RCC 7860 (cell line): ENCODE data around the gene FNDC3B.
"Not testable (repeated sequence)": the region's sequence is repeated elsewhere in the genome, so short reads cannot be mapped to it uniquely, and the experiment has no call there.

Experiments
- DNase-seq: peaks from one replicate; pipeline ENCODE4 v3.0.0-alpha.2; 2015; ENCODE audit warnings: low spot score
- FAIRE-seq: peaks from 2 replicates; lab custom pipeline; 2012; peaks lifted over from hg19 to GRCh38; lab: Jason Lieb, UNC

Gene FNDC3B

GRCh38 chr3:172343979-172344378 is 304.6 kb downstream of the FNDC3B start:
- DNase-seq (no peak), FAIRE-seq (no peak)

GRCh38 chr3:172346161-172346560 is 306.8 kb downstream of the FNDC3B start:
- FAIRE-seq (no peak), DNase-seq (no peak)

DNA sequence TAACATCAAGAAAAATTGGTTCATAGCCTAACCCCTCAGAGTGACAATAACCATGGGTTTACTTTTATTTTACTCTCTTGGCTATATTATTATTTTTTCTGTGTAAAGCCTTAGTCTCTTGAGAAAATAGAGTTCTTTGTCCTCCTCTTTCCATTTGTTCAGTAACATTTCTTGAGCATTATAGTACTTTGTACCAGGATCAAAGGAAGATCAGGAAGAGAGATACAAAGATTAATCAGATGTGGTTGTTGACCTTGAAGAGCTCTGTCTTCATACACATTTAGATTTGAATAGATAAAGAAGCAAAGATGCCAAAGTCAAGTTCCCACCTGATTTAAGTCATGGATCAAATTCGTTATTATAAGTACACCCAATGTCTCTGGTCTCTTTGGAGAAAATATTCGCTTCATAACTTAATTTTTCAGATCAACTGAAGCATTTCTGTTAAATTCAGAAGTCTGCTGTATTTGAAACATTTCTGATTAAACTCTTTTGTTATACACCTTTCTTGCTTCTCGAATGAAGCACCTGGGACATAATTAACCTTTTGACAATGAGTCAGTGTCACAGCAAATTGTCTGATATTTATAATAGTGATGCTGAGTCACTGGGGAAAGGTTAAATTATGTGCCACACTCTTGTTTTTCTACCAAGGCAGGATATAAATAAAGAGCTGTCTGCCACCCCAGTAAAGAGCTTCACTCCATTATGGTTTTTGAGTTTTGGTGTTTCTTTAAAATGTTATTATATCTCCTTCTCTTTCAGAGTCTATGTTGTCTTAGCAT is 308.7 kb downstream of the FNDC3B start:
- DNase-seq, result no peak

DNA sequence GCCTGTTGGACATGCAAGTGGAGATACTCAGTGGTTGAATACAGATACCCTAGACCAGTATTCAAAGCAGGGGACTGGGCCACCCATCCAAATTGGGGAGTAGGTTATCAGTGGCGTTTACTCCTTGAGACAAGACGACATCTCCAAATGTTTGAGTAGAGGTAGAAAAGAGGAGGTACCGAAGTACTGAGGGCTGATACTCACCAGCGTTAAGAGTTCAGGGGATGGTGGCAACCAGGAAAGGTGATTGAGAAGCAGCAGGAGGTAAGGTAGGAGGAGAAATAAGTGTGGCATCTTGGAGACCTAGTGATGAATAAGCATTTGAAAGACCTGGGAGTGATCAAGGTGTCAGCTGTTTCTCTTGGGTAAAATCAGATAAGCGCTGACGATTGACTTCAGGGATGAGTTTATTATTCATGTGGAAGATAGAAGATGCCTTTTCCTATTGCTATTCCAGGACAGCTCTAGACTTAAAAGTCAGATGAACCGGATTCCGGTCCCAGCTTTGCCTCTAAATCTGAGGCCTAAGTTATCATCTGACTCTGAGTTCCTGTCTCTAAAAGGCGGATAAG is 312.6 kb downstream of the FNDC3B start:
- FAIRE-seq (no peak), DNase-seq (no peak)

More for the DNA sequence above, 308.7 kb downstream of the FNDC3B start:
- FAIRE-seq, result no peak

DNA sequence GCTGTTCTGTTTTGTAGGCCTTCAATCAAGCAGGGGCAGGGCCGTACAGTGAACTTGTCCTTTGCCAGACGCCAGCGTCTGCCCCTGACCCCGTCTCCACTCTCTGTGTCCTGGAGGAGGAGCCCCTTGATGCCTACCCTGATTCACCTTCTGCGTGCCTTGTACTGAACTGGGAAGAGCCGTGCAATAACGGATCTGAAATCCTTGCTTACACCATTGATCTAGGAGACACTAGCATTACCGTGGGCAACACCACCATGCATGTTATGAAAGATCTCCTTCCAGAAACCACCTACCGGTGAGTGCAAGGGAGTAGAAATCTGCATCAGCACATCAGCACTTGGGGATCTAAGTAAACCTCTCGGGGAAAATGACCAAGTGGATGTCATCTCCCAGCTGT is 313.4 kb downstream of the FNDC3B start:
- DNase-seq, result no peak
- FAIRE-seq, result no peak

GRCh38 chr3:172354931-172355499 is 315.6 kb downstream of the FNDC3B start:
- DNase-seq (no peak), FAIRE-seq (no peak)

- FAIRE-seq (peak; percentile 14), DNase-seq (peak; percentile 43)
These were observed 316.5 kb downstream of the FNDC3B start for GRCh38 chr3:172355836-172356235.

GRCh38 chr3:172356427-172356826 is 317.0 kb downstream of the FNDC3B start:
- DNase-seq (no peak), FAIRE-seq (no peak)

DNA sequence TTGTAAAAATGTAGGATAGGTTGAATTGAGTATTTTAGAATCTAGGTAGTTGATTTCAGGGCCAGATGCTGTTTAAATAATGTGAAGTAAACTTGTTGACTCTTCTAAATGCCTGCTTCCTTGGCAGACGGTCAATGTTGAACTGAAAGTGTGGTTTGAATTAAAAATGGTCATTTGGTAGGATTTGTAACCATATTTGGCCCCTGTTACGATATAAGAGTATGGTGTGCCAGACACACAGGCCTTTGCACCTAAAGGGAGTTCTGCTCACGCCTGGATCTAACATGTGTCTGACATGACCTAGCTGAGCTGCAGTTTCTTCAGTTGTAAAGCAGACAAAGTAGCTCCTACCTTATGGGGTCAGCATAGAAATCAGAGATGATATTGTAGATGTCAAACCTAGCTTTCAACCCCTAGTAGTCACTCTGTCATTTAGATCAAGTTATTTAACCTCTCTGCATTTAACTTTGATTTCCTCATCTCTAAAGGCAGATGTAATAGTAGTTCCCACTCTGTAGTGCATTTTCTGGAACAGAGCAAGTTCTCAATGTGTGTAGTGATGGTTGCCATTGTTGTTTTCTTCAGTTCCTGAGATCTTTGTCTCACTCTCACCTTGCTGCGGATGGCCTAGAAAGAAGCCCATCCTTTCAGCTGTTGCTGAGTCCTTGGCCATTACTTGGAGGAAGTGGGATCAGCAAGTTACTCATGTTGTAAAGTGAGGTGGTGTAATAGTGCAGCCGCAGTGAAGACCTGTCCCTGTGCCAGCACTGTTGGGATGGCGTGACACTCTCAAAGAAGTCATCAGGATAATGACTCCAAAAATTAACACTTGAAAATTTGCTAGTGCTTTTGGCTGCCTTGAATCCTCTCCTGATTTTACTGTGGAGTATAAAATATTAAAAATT is 318.7 kb downstream of the FNDC3B start:
- FAIRE-seq (no peak), DNase-seq (no peak)

GRCh38 chr3:172359231-172359630 is 319.9 kb downstream of the FNDC3B start:
- DNase-seq, result no peak
- FAIRE-seq, result no peak

DNA sequence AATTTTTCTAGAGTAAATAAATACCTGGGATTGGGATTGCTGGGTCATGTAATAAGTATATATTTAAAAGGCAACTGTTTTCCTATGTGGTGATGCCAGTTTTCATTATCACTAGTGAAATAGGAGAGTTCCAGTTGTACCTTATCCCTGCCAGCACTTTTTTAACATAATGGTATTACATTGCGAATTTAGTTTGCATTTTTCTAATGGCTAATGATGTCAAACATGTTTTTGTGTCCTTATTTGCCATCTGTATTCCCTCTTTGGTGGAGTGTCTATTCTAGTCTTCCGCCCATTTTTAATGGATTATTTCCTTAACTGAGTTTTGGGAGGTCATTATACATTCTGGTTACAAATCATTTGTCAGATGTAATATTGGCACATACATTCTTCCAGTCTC is 320.6 kb downstream of the FNDC3B start:
- no peak for FAIRE-seq
- no peak for DNase-seq

DNA sequence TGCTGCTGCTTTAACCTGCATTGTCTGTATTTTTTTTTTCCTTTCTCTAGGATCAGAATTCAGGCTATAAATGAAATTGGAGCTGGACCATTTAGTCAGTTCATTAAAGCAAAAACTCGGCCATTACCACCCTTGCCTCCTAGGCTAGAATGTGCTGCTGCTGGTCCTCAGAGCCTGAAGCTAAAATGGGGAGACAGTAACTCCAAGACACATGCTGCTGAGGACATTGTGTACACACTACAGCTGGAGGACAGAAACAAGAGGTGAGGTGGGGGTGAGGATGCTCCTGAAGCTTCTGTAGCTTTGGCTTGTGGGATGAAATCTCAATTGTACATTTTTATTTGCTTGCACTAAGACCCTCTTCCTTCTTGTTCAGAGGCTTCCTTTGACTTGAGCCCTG is 323.2 kb downstream of the FNDC3B start:
- FAIRE-seq, result no peak

DNA sequence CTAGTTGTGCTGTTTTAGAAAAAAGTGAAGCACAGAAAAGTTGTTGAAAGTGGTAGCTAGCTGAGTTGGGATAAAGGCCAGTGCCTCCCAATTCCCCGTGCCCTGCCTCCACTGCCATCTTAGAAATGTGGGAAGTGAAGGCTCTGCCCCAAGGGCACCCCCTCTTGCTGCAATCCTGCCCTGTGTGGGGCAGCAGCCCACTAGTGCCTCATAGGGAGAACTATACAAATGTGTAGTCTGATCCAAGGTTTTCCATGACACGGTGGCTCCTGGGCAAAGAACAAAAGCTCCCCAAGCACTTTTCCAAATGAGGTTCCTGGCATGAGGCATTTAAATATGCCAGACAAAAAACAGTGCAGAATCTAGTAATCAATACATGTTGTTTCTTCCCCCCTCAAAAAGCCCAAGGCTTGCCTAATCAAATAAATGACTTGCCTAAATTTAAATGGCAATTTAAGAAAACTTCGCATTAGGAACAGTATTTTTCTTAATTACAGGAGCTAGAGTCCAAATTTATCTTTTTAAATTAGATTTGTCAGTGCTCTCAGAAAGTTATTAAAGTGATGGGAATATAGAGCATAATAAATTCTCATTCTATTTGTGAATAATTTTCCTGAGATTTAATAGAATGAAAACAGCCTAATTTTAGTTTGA is 325.1 kb downstream of the FNDC3B start:
- FAIRE-seq (no peak), DNase-seq (no peak)

More for the DNA sequence above, 323.2 kb downstream of the FNDC3B start:
- no peak for DNase-seq

DNA sequence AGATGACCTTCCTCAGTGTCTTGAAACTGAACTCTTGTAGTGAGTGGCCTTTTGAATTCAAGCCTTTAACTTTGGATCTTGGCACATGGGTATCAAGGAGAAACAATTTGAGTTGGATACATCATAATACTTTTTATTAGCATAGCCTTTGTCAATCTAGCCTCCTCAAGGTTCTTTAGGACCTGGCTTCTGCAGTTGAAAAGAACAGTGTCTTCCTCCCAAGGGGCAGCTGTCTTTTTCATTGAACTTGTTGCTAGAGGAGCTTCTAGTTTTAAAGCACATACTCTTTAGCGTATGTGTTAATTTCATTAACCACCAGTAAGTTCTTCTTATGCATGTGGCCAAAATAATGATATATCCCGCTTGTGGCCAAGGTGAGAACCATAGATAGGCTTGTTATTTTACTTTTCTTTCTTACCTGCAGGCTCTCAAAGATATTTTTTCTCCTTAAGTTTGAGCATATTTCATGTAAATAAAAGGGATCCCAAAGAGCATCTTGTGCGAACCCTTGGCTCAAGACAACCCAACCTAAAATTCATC is 325.7 kb downstream of the FNDC3B start:
- no peak for DNase-seq
- FAIRE-seq, result no peak

DNA sequence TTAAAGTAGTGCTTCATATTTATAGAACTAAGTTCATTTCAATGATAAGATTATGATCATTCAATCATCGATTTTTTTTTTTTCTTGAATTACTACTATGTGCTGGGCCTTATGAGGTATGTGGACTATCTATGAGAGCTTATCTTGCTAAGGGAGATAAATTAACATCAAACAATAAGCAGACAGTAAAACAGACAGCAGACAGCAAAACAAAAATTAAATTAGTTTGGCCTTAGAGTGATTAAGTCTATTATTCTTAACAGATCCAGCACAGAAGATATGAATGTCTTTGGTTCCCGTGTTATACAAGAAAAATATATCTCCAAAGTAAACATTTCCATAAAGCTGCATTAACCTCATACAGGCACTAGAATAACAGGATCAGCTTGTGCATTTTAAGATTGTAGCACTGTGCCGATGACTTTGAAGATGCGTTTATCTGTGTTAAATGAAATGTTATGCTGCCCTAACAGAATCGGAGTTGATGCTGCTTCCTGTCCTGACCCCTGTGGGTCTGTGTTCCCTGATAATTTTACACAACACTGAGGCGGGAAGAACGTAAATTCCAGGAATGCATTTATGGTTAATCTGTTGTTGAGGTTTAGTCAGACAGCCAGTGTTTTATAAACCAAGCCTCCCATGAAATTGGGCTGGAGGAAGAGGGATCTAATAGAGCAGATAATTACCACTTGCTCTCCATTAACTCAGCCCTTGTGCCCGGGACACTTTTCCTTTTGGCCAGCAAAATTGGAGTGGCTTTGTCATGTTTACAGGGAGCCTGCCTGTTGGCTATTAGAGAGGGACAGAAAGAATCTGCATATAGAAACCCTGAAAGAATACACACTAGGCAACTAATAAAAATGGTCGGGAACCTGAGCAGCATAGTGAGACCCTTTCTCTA is 328.1 kb downstream of the FNDC3B start:
- peak; percentile 69 for FAIRE-seq
- peak; percentile 29 for DNase-seq

GRCh38 chr3:172368556-172368955 is 329.2 kb downstream of the FNDC3B start:
- DNase-seq, FAIRE-seq: not testable (repeated sequence)

- no peak for FAIRE-seq
These were observed 330.3 kb downstream of the FNDC3B start for GRCh38 chr3:172369590-172370259.

DNA sequence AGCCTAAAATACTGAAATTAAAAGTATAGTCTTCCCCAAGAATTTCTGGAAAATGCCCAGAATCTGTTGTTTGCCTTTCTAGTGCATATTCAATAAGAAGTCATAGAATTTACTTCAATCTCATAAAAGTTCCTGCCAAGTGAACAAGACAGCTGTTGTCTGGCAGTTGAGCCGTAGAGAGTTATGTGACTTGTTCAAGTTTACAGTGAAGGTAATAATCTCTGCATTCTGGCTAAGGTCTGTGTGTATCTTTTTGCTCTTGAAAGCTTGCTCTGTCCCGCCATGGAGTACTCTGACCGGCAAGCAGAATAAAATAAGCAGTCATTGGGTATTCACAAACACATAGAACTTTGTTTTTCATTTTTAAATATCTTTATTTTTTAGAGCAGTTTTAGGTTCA is 331.0 kb downstream of the FNDC3B start:
- FAIRE-seq (no peak), DNase-seq (no peak)

More at GRCh38 chr3:172369590-172370259, 330.3 kb downstream of the FNDC3B start:
- no peak for DNase-seq

GRCh38 chr3:172371544-172371943 is 332.2 kb downstream of the FNDC3B start:
- DNase-seq (no peak), FAIRE-seq (no peak)
